Measurements from ENCODE around the gene C17orf75.

Gene C17orf75

GRCh38 chr17:32292094-32292493, 49.9 kb downstream of the C17orf75 start:
- no peak for DNase-seq (ENCODE audit: low read depth)
- TF ChIP-seq MYC (IDR thresholded peaks at IDR 0.05; ENCODE audit: low read depth, low read length) (no peak), MAX (IDR thresholded peaks at IDR 0.05; ENCODE audit: low read depth, low read length) (no peak), CTCF (IDR thresholded peaks at IDR 0.05; ENCODE audit: low read depth, low read length) (no peak), POLR2A (IDR thresholded peaks at IDR 0.05; ENCODE audit: extremely low read depth, insufficient read length) (no peak)
- no peak overlapping the region for H3K4me3 ChIP-seq (ENCODE audit: low read depth, low read length)

GRCh38 chr17:32289471-32290070, 52.4 kb downstream of the C17orf75 start:
- no peak for DNase-seq (ENCODE audit: low read depth)
- no peak overlapping the region for H3K4me3 ChIP-seq (ENCODE audit: low read depth, low read length)
- TF ChIP-seq MYC (IDR thresholded peaks at IDR 0.05; ENCODE audit: low read depth, low read length), result no peak
- no peak for TF ChIP-seq POLR2A (IDR thresholded peaks at IDR 0.05; ENCODE audit: extremely low read depth, insufficient read length)
- TF ChIP-seq CTCF (IDR thresholded peaks at IDR 0.05; ENCODE audit: low read depth, low read length), result no peak
- no peak for TF ChIP-seq MAX (IDR thresholded peaks at IDR 0.05; ENCODE audit: low read depth, low read length)

GRCh38 chr17:32288615-32289014, 53.4 kb downstream of the C17orf75 start:
- H3K4me3 ChIP-seq (ENCODE audit: low read depth, low read length), result no peak overlapping the region
- no peak for DNase-seq (ENCODE audit: low read depth)
- TF ChIP-seq POLR2A (IDR thresholded peaks at IDR 0.05; ENCODE audit: extremely low read depth, insufficient read length) (no peak), CTCF (IDR thresholded peaks at IDR 0.05; ENCODE audit: low read depth, low read length) (no peak), MYC (IDR thresholded peaks at IDR 0.05; ENCODE audit: low read depth, low read length) (no peak), MAX (IDR thresholded peaks at IDR 0.05; ENCODE audit: low read depth, low read length) (no peak)

GRCh38 chr17:32287804-32288511, 54.0 kb downstream of the C17orf75 start:
- DNase-seq (ENCODE audit: low read depth), result no peak
- TF ChIP-seq MAX (IDR thresholded peaks at IDR 0.05; ENCODE audit: low read depth, low read length) (no peak), POLR2A (IDR thresholded peaks at IDR 0.05; ENCODE audit: extremely low read depth, insufficient read length) (no peak), MYC (IDR thresholded peaks at IDR 0.05; ENCODE audit: low read depth, low read length) (no peak), CTCF (IDR thresholded peaks at IDR 0.05; ENCODE audit: low read depth, low read length) (no peak)
- H3K4me3 ChIP-seq (ENCODE audit: low read depth, low read length), result no peak overlapping the region

- TF ChIP-seq CTCF (IDR thresholded peaks at IDR 0.05; ENCODE audit: low read depth, low read length), result no peak
- TF ChIP-seq MYC (IDR thresholded peaks at IDR 0.05; ENCODE audit: low read depth, low read length), result no peak
- TF ChIP-seq MAX (IDR thresholded peaks at IDR 0.05; ENCODE audit: low read depth, low read length), result no peak
- TF ChIP-seq POLR2A (IDR thresholded peaks at IDR 0.05; ENCODE audit: extremely low read depth, insufficient read length), result no peak
- no peak overlapping the region for H3K4me3 ChIP-seq (ENCODE audit: low read depth, low read length)
- DNase-seq (ENCODE audit: low read depth), result peak; percentile 39
Measured at GRCh38 chr17:32286518-32286900, 55.5 kb downstream of the C17orf75 start.
